Airway epithelial cell (primary cell): ENCODE data around the gene TMEM167A. TPM values are rescaled to one million over a fixed set of nuclear protein-coding genes. Genes with fewer than 3 reads are reported as not detected.

Source experiments
- total RNA-seq: library from RNA; depleted of rRNA; stranded (reverse); fragments of >200 nt; gene quantifications from 2 replicates; pipeline ENCODE4 v1.2.3, GENCODE V29; 2015

The TMEM167A gene
- 39.5 and 46.9 TPM in 2 replicates for total RNA-seq

GRCh38 chr5:83076742-83077661, at the start of gene TMEM167A, which contains the start of gene XRCC4:
Gene TMEM167A (minus strand): TSS chr5:83077394. CDS start chr5:83077323, 71 bp downstream.
Gene XRCC4 (plus strand): TSS chr5:83077547. CDS start chr5:83104920, 27,373 bp downstream.

Other genes starting within 250 kb of the TMEM167A start
- gene XRCC4, start 153 bp upstream of the TMEM167A start, total RNA-seq: 10.7 and 14.7 TPM in 2 replicates